Motor neuron (in vitro differentiated cells): ENCODE results near the gene TENT5C. TPM values are rescaled to one million over a fixed set of nuclear protein-coding genes. Genes with fewer than 3 reads are reported as not detected.

Experiments used
- ATAC-seq, 8 experiments: fragments of 200-7000 bp; cut with Tn5 transposase; replicated peaks in 6 of 8; 2 replicates each; pipeline ENCODE4 v1.8.0; 2021; ENCODE audit warnings: mild to moderate bottlenecking in 8 of 8, moderate library complexity in 8 of 8
- H3K27ac ChIP-seq, 2 donors: fragments of 250-450 bp; sonication (Bioruptor Pico); 2 replicates each; pipeline ENCODE4 v1.9.0; 2021; ENCODE audit warnings: antibody characterized with exemption in 2 of 2, mild to moderate bottlenecking in 2 of 2, moderate library complexity in 1 of 2
- H3K4me1 ChIP-seq, 2 donors: fragments of 250-450 bp; sonication (Bioruptor Pico); replicated peaks in 1 of 2; 2 replicates each; pipeline ENCODE4 v1.6.1; 2021; ENCODE audit warnings: antibody characterized with exemption in 2 of 2, mild to moderate bottlenecking in 2 of 2, moderate library complexity in 1 of 2
- H3K4me3 ChIP-seq, 5 donors: fragments of 250-450 bp; sonication (Bioruptor Pico); 2 replicates each; pipeline ENCODE4 v1.9.0; 2021; ENCODE audit warnings: antibody characterized with exemption in 5 of 5, mild to moderate bottlenecking in 5 of 5, moderate library complexity in 4 of 5
- WGBS, 10 experiments: fragments of 450-650 bp; shearing (Covaris generic); methylation state at CpG; one replicate each; pipeline ENCODE4 v1.0.0; 2022; 5-methylcytosine and 5-hydroxymethylcytosine counted together
- in situ Hi-C, 9 experiments: fragments of 400-800 bp; cut with MboI; loops; one replicate each; pipeline ENCODE4 v1.15.0; 2021; ENCODE audit warnings: low sequenced_read_pairs in 9 of 9, low pct_unique_long_range_greater_than_20kb in 2 of 9; ENCODE audit not compliant: unreplicated experiment in 9 of 9
- total RNA-seq, 8 experiments: library from RNA; unstranded; fragments of 300-600 nt; gene quantifications; 2 replicates each; pipeline versions ENCODE4 v1.2.3 to v1.2.4, GENCODE V29; 2022

The TENT5C gene
- total RNA-seq, 8 experiments from 2014 or later: 0.05 to 1.4 (median 0.56) TPM

- Histone ChIP-seq H3K4me1 (no peaks in the 10 kb centered on the region), H3K4me3 (no peak overlapping the region), H3K27ac (no peak overlapping the region)
- 39 to 90% (median 82%) methylated on average over 2 to 10 of the region's 10 CpGs; no CpG with 5 or more reads in 1 of the 10 experiments for WGBS, 10 experiments
- in situ Hi-C loops: no loop called here
- ATAC-seq: no peak
Measured at GRCh38 chr1:117629625-117630422, 24.0 kb downstream of the TENT5C start.

- 83 to 94% (median 89%) methylated on average over 3 to 15 of the region's 15 CpGs; no CpG with 5 or more reads in 4 of the 10 experiments for WGBS, 10 experiments
- in situ Hi-C loops: no loop called here
- H3K4me1 ChIP-seq: no peaks in the 10 kb centered on the region
- no peak for ATAC-seq
- no peak overlapping the region for H3K4me3 ChIP-seq
- no peak overlapping the region for H3K27ac ChIP-seq
Measured at GRCh38 chr1:117630423-117630998, 24.7 kb downstream of the TENT5C start.

- ATAC-seq: peak in 1 of 8 experiments; percentile 95
- Histone ChIP-seq H3K4me1 (no peaks in the 10 kb centered on the region), H3K27ac (no peak overlapping the region), H3K4me3 (no peak overlapping the region)
- in situ Hi-C loops: no loop called here
- WGBS, 10 experiments: 4 to 83% (median 62%) methylated on average over 2 to 7 of the region's 7 CpGs; no CpG with 5 or more reads in 2 of the 10 experiments
Measured at GRCh38 chr1:117631359-117632160, 25.7 kb downstream of the TENT5C start.

GRCh38 chr1:117632269-117633067, 26.6 kb downstream of the TENT5C start:
- ATAC-seq: no peak
- no peak overlapping the region for H3K27ac ChIP-seq
- in situ Hi-C loops: no loop called here
- WGBS, 10 experiments: 20 to 72% (median 60%) methylated on average over 1 to 6 of the region's 6 CpGs; no CpG with 5 or more reads in 1 of the 10 experiments
- H3K4me1 ChIP-seq: no peaks in the 10 kb centered on the region
- H3K4me3 ChIP-seq: no peak overlapping the region

- ATAC-seq: no peak
- Histone ChIP-seq H3K4me3 (no peak overlapping the region), H3K27ac (no peak overlapping the region), H3K4me1 (no peaks in the 10 kb centered on the region)
- 6 to 94% (median 82%) methylated on average over 2 to 5 of the region's 5 CpGs; no CpG with 5 or more reads in 2 of the 10 experiments for WGBS, 10 experiments
- in situ Hi-C loops: no loop called here
Measured at GRCh38 chr1:117633068-117633345, 27.2 kb downstream of the TENT5C start.

GRCh38 chr1:117633423-117633822, 27.6 kb downstream of the TENT5C start:
- peak in 1 of 8 experiments; percentile 25 for ATAC-seq
- Histone ChIP-seq H3K4me3 (no peak overlapping the region), H3K27ac (no peak overlapping the region), H3K4me1 (no peaks in the 10 kb centered on the region)
- WGBS, 10 experiments: 18 to 100% (median 73%) methylated on average over 1 to 7 of the region's 7 CpGs; no CpG with 5 or more reads in 2 of the 10 experiments
- in situ Hi-C loops: no loop called here

- ATAC-seq: peak in 1 of 8 experiments; percentile 55
- Histone ChIP-seq H3K4me3 (no peak overlapping the region), H3K4me1 (no peaks in the 10 kb centered on the region), H3K27ac (no peak overlapping the region)
- WGBS, 10 experiments: 40 to 88% (median 67%) methylated on average over 1 to 5 of the region's 5 CpGs; no CpG with 5 or more reads in 4 of the 10 experiments
- in situ Hi-C loops: no loop called here
Measured at GRCh38 chr1:117633936-117634335, 28.1 kb downstream of the TENT5C start.

- ATAC-seq: no peak
- 20% methylated on average over 1 of the region's 3 CpGs; no CpG with 5 or more reads in 9 of the 10 experiments for WGBS, 10 experiments
- Histone ChIP-seq H3K4me3 (no peak overlapping the region), H3K4me1 (no peaks in the 10 kb centered on the region), H3K27ac (no peak overlapping the region)
- in situ Hi-C loops: no loop called here
Measured at GRCh38 chr1:117634631-117635030, 28.8 kb downstream of the TENT5C start.

- in situ Hi-C loops: no loop called here
- H3K4me3 ChIP-seq: no peak overlapping the region
- H3K27ac ChIP-seq: no peak overlapping the region
- no peaks in the 10 kb centered on the region for H3K4me1 ChIP-seq
- WGBS, 10 experiments: 70 to 100% (median 82%) methylated on average over 1 to 3 of the region's 3 CpGs; no CpG with 5 or more reads in 1 of the 10 experiments
- no peak for ATAC-seq
Measured at GRCh38 chr1:117635805-117636204, 30.0 kb downstream of the TENT5C start.

- in situ Hi-C loops: no loop called here
- no peak overlapping the region for H3K27ac ChIP-seq
- ATAC-seq: no peak
- no peaks in the 10 kb centered on the region for H3K4me1 ChIP-seq
- H3K4me3 ChIP-seq: no peak overlapping the region
- 60 to 95% (median 85%) methylated on average over 1 to 8 of the region's 8 CpGs for WGBS, 10 experiments
Measured at GRCh38 chr1:117636637-117637425, 31.0 kb downstream of the TENT5C start.

- Histone ChIP-seq H3K27ac (no peak overlapping the region), H3K4me3 (no peak overlapping the region), H3K4me1 (no peaks in the 10 kb centered on the region)
- 0 to 57% (median 33%) methylated on average over 1 of the region's 1 CpG; no CpG with 5 or more reads in 7 of the 10 experiments for WGBS, 10 experiments
- in situ Hi-C loops: no loop called here
- ATAC-seq: no peak
Measured at GRCh38 chr1:117638141-117638540, 32.3 kb downstream of the TENT5C start.

- Histone ChIP-seq H3K4me3 (no peak overlapping the region), H3K27ac (no peak overlapping the region), H3K4me1 (no peaks in the 10 kb centered on the region)
- in situ Hi-C loops: no loop called here
- no peak for ATAC-seq
- WGBS, 10 experiments: 60 to 100% (median 83%) methylated on average over 1 to 4 of the region's 4 CpGs; no CpG with 5 or more reads in 1 of the 10 experiments
Measured at GRCh38 chr1:117638759-117639158, 32.9 kb downstream of the TENT5C start.
